ENCODE results near the gene ZBTB7A. TPM values are rescaled to one million over a fixed set of nuclear protein-coding genes. Genes with fewer than 3 reads are reported as not detected.
"Not testable (repeated sequence)": the region's sequence is repeated elsewhere in the genome, so short reads cannot be mapped to it uniquely, and the experiment has no call there.

ZBTB7A gene
- total and polyA plus RNA-seq, 10 of the 15 experiments (the other 5 are each of a cell fraction or from before 2014, with no cell fraction given): 0.26 to 42.4 (median 4.5) TPM

DNA sequence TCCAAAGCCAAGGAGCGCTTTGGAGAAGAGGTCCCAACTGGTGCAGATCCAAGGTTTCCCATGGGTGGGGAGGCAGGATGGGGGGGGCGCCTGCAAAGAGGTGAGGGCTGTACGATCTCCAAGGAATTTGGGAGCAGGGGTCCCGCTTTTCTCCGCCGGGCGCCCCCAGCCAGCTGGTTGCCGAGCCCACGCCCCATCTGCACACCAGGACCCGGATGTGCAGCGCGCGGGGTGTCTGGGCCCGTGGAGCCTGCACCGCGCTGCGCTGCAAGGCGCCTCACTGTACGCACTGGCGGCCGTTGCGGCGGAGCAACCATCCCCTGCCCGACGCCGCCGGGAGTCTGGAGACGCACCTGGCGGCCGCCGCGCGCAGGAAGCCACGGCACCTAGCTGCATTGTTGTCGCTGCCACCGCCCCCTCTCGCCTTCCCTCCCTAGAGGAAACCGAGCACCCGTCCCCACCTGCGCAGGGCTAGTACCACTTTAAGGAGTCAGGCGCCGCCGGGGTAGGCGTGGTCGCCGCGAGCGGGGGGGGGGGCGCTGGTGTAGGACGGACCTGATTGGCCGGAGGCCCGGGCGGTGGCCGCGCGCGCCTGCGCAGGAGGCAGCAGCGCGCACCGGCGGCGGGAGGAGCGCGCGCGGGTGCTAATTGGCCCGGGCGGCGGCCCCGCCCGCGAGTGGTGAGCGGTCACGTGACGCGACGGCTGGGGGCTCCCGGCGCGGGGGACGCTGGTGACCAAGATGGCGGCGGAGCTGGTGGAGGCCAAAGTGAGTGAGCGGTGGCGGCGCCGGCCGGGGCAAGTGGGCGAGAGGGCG, 59.5 kb downstream of the ZBTB7A start, which contains the start of gene PIAS4 (continued):
- TF ChIP-seq RUNX3 (IDR thresholded peaks at IDR 0.05; ENCODE audit: low read length): no peak
- TF ChIP-seq NR2C1 (IDR thresholded peaks at IDR 0.05): peak; percentile 30
- TF ChIP-seq NR2F1 (conservative IDR thresholded peaks at IDR 0.05): peak; percentile 49; the same call in 1 of the 2 replicates
- TF ChIP-seq CREM (IDR thresholded peaks at IDR 0.05; ENCODE audit: low read depth): peak; percentile 45; the same call in 1 of the 2 replicates
- 0 out of 4 replicates have a peak, but pooled peaks of 1 of the 2 experiments have one; percentile 3 for TF ChIP-seq EP300 (IDR thresholded peaks at IDR 0.05; ENCODE audit: borderline replicate concordance in 1 of 2, control insufficient read depth in 1 of 2, low read depth in 2 of 2, low read length in 2 of 2)
- TF ChIP-seq KLF5 (IDR thresholded peaks at IDR 0.05; ENCODE audit: partially characterized antibody): peak; percentile 70
- TF ChIP-seq SRF (IDR thresholded peaks at IDR 0.05; ENCODE audit: low read depth in 2 of 2, low read length in 2 of 2): no peak
- no peak; the same call in 1 of the 2 replicates for TF ChIP-seq ZNF217 (IDR thresholded peaks at IDR 0.05)
- TF ChIP-seq STAT3 (IDR thresholded peaks at IDR 0.05; ENCODE audit: low read depth, low read length): no peak
- no peak for TF ChIP-seq YBX1 (IDR thresholded peaks at IDR 0.05)
- TF ChIP-seq TBL1XR1 (IDR thresholded peaks at IDR 0.05; ENCODE audit: low read depth, low read length): no peak; the same call in 1 of the 2 replicates
- peak; percentile 97 for TF ChIP-seq YY1 (IDR thresholded peaks at IDR 0.05; ENCODE audit: low read depth, low read length)
- TF ChIP-seq KDM1A (IDR thresholded peaks at IDR 0.05; ENCODE audit: borderline replicate concordance): no peak
- TF ChIP-seq HCFC1 (IDR thresholded peaks at IDR 0.05; ENCODE audit: low read length): peak; percentile 45; the same call in 1 of the 2 replicates
- TF ChIP-seq JUND (IDR thresholded peaks at IDR 0.05; ENCODE audit: low read depth, low read length): no peak

- H3K4me2 ChIP-seq (ENCODE audit: control insufficient read depth, insufficient read depth); BruUV-seq (replicated peaks); H3K9me3 ChIP-seq (replicated peaks; ENCODE audit: control insufficient read depth, insufficient read depth, low read length); H2AFZ ChIP-seq (ENCODE audit: control insufficient read depth, low read depth, low read length); H3K9ac ChIP-seq (ENCODE audit: control insufficient read depth, insufficient read depth, low read length); H3K27ac ChIP-seq (ENCODE audit: control insufficient read depth, insufficient read depth); H3K27me3 ChIP-seq (replicated peaks in 1 of 2; ENCODE audit: control insufficient read depth in 2 of 2, insufficient read depth in 2 of 2, low read length in 1 of 2); H4K20me1 ChIP-seq (ENCODE audit: control insufficient read depth, insufficient read depth); RAD21 ChIA-PET (ENCODE audit: unreplicated experiment); in situ Hi-C loops (cut with MboI); ATAC-seq; FAIRE-seq; H3K4me1 ChIP-seq (ENCODE audit: control insufficient read depth, insufficient read depth, low read length); H3K4me3 ChIP-seq; DNase-seq (ENCODE audit: low read depth, low spot score); intact Hi-C loops (cut with micrococcal nuclease; ENCODE audit: unreplicated experiment); H3K36me3 ChIP-seq (ENCODE audit: control insufficient read depth in 2 of 2, insufficient read depth in 2 of 2, low read length in 1 of 2): not testable (repeated sequence)
- peaks cover 28% of the 10 kb centered on the region for H3K79me2 ChIP-seq (ENCODE audit: control insufficient read depth, insufficient read depth, low read length)
- SMC1A ChIA-PET (ENCODE audit: uncharacterized antibody, unreplicated experiment): interaction anchor here (0.8 kb wide), 1 partner anchor 20 kb away, joined by 4 read pairs; the partner anchor contains the start of gene EEF2
- 97% methylated on average over 8 of the region's 9 CpGs for WGBS (ENCODE audit: insufficient coverage, insufficient replicate concordance, low lambda C conversion rate, missing lambda C conversion rate)
- CTCF ChIA-PET: interaction anchor here (3.4 kb wide), 1 partner anchor 17 kb away, joined by 26 read pairs; no protein-coding TSS in a partner anchor
- POLR2A ChIA-PET: interaction anchor here (0.6 to 0.7 kb wide), 3 partner anchors 13 to 119 kb away, joined by 5 to 9 read pairs (median 5); no protein-coding TSS in a partner anchor
Observed at GRCh38 chr19:4005436-4005835, 61.3 kb downstream of the ZBTB7A start.

GRCh38 chr19:4000798-4001197, 65.9 kb downstream of the ZBTB7A start:
- in situ Hi-C loops (cut with MboI): not testable (repeated sequence)
- 87% methylated on average over 5 of the region's 5 CpGs for WGBS (ENCODE audit: insufficient coverage, insufficient replicate concordance, low lambda C conversion rate, missing lambda C conversion rate)

More at GRCh38 chr19:4000798-4001197, 65.9 kb downstream of the ZBTB7A start:
- H3K4me2 ChIP-seq (ENCODE audit: control insufficient read depth, insufficient read depth); H3K4me3 ChIP-seq; H3K36me3 ChIP-seq (ENCODE audit: control insufficient read depth in 2 of 2, insufficient read depth in 2 of 2, low read length in 1 of 2); H3K27ac ChIP-seq (ENCODE audit: control insufficient read depth, insufficient read depth); H2AFZ ChIP-seq (ENCODE audit: control insufficient read depth, low read depth, low read length); BruUV-seq (replicated peaks); ATAC-seq; H3K9ac ChIP-seq (ENCODE audit: control insufficient read depth, insufficient read depth, low read length); intact Hi-C loops (cut with micrococcal nuclease; ENCODE audit: unreplicated experiment); FAIRE-seq; H3K79me2 ChIP-seq (ENCODE audit: control insufficient read depth, insufficient read depth, low read length); H3K27me3 ChIP-seq (replicated peaks in 1 of 2; ENCODE audit: control insufficient read depth in 2 of 2, insufficient read depth in 2 of 2, low read length in 1 of 2); H4K20me1 ChIP-seq (ENCODE audit: control insufficient read depth, insufficient read depth); DNase-seq (ENCODE audit: low read depth, low spot score); H3K9me3 ChIP-seq (replicated peaks; ENCODE audit: control insufficient read depth, insufficient read depth, low read length); H3K4me1 ChIP-seq (ENCODE audit: control insufficient read depth, insufficient read depth, low read length): not testable (repeated sequence)
- CTCF ChIA-PET: interaction anchor here (0.6 to 1.6 kb wide), 7 partner anchors 13 to 207 kb away, joined by 3 to 8 read pairs (median 3); partner anchors contain the start of gene EEF2
- SMC1A ChIA-PET (ENCODE audit: uncharacterized antibody, unreplicated experiment): interaction anchor here (0.6 to 1.1 kb wide), 4 partner anchors 10 to 139 kb away, joined by 3 to 7 read pairs (median 3); partner anchors contain the start of gene EEF2
- POLR2A ChIA-PET: interaction anchor here (0.6 to 1.0 kb wide), 4 partner anchors 10 to 266 kb away, joined by 3 to 6 read pairs (median 4); no protein-coding TSS in a partner anchor
- RAD21 ChIA-PET (ENCODE audit: unreplicated experiment): interaction anchor here (1.1 to 1.3 kb wide), 2 partner anchors 10 to 139 kb away, joined by 4 to 5 read pairs; no protein-coding TSS in a partner anchor

All from GM12878 (cell line).